Measurements from ENCODE around the gene RC3H2. TPM values are rescaled to one million over a fixed set of nuclear protein-coding genes. Genes with fewer than 3 reads are reported as not detected.

Gene RC3H2
- total and polyA plus RNA-seq, 2 of the 13 experiments (the other 11 are each of a cell fraction or from before 2014, with no cell fraction given): 21.0 to 36.4 TPM

DNA sequence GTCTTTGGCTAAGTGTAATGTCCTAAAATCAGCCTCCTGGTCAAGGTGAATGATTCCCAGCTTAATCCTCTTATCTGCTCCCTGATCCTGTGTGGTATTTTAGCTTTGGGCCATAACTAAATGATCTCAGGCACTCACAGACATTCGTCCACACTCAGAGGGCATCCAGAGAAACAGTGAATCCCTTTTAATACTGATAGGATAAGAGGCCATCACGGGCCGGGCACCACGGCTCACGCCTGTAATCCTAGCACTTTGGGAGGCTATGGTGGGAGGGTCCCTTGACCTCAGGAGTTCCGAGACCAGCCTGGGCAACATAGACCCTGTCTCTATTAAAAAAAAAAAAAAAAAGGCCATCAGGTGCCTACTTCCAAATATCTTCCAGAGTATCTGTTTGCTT is 83.1 kb downstream of the RC3H2 start:
- Histone ChIP-seq H3K79me2 (ENCODE audit: insufficient read depth, low read length) (peaks cover 21% of the 10 kb centered on the region), H3K4me1 (ENCODE audit: insufficient read depth, low read length) (peaks cover 16% of the 10 kb centered on the region), H2AFZ (ENCODE audit: low read length) (no peak overlapping the region), H3K27me3 (ENCODE audit: control insufficient read depth in 1 of 2, insufficient read depth in 2 of 2, low read length in 2 of 2) (no peaks in the 10 kb centered on the region), H3K9me3 (ENCODE audit: low read length) (no peaks in the 10 kb centered on the region), H3K4me3 (replicated peaks in 1 of 3; ENCODE audit: insufficient read depth in 1 of 3, low read depth in 2 of 3, low read length in 3 of 3) (no peak overlapping the region), H3K36me3 (replicated peaks in 1 of 2; ENCODE audit: control insufficient read depth in 1 of 2, insufficient read depth in 2 of 2, low read length in 2 of 2) (peaks cover 13 to 47% of the 10 kb centered on the region in 2 experiments), H3K27ac (ENCODE audit: extremely low read length, insufficient read depth, low read length) (no peak overlapping the region), H3K4me2 (ENCODE audit: low read depth, low read length) (no peak overlapping the region), H4K20me1 (ENCODE audit: insufficient read depth, low read length) (peaks cover 3% of the 10 kb centered on the region; the same call in 1 of the 2 replicates), H3K9ac (ENCODE audit: insufficient read depth, low read depth, low read length) (no peak overlapping the region)
- ChIA-PET POLR2A (no interaction called here), CTCF (ENCODE audit: low intra/inter-chr PET ratio, low total read pairs) (no interaction called here)
- ATAC-seq: no peak
- TF ChIP-seq HDAC2 (CRISPR knock-in tag; IDR thresholded peaks at IDR 0.05) (no peak), ATF7-NPFF (CRISPR knock-in tag; IDR thresholded peaks at IDR 0.05; ENCODE audit: low read depth) (no peak), HNRNPK (IDR thresholded peaks at IDR 0.05; ENCODE audit: low read depth, low read length, poor library complexity, severe bottlenecking) (no peak), ZNF564 (CRISPR knock-in tag; IDR thresholded peaks at IDR 0.05) (no peak)
- TF ChIP-seq, protein P1, sequence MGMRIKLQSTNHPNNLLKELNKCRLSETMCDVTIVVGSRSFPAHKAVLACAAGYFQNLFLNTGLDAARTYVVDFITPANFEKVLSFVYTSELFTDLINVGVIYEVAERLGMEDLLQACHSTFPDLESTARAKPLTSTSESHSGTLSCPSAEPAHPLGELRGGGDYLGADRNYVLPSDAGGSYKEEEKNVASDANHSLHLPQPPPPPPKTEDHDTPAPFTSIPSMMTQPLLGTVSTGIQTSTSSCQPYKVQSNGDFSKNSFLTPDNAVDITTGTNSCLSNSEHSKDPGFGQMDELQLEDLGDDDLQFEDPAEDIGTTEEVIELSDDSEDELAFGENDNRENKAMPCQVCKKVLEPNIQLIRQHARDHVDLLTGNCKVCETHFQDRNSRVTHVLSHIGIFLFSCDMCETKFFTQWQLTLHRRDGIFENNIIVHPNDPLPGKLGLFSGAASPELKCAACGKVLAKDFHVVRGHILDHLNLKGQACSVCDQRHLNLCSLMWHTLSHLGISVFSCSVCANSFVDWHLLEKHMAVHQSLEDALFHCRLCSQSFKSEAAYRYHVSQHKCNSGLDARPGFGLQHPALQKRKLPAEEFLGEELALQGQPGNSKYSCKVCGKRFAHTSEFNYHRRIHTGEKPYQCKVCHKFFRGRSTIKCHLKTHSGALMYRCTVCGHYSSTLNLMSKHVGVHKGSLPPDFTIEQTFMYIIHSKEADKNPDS (CRISPR knock-in tag; IDR thresholded peaks at IDR 0.05): no peak
- TF ChIP-seq, protein P2, sequence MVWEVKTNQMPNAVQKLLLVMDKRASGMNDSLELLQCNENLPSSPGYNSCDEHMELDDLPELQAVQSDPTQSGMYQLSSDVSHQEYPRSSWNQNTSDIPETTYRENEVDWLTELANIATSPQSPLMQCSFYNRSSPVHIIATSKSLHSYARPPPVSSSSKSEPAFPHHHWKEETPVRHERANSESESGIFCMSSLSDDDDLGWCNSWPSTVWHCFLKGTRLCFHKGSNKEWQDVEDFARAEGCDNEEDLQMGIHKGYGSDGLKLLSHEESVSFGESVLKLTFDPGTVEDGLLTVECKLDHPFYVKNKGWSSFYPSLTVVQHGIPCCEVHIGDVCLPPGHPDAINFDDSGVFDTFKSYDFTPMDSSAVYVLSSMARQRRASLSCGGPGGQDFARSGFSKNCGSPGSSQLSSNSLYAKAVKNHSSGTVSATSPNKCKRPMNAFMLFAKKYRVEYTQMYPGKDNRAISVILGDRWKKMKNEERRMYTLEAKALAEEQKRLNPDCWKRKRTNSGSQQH (CRISPR knock-in tag; IDR thresholded peaks at IDR 0.05; ENCODE audit: low read depth): no peak
- no TSS peak for BruUV-seq (replicated peaks)
- intact Hi-C loops (cut with micrococcal nuclease; ENCODE audit: unreplicated experiment): no loop called here
- in situ Hi-C loops (cut with HindIII; ENCODE audit: extremely low pct_ligation_motif_present, low pct_unique_long_range_greater_than_20kb): loop anchor here (25.0 kb wide), 1 partner anchor 460 kb away; the partner anchor contains the start of gene PTGS1
- 93% methylated on average over 6 of the region's 6 CpGs for WGBS (ENCODE audit: low lambda C conversion rate)
- no peak for FAIRE-seq
- DNase-seq (ENCODE audit: low spot score): no peak
